NT2/D1 (cell line): ENCODE results near the gene NUTM1.

Experiments
- YY1 ChIP-seq: IDR thresholded peaks from 2 replicates; pipeline ENCODE4 v1.6.1; 2011; ENCODE audit not compliant: insufficient read length, insufficient read depth
- ZNF274 ChIP-seq: IDR thresholded peaks from 2 replicates; pipeline ENCODE4 v1.6.1; 2011; ENCODE audit warnings: mild to moderate bottlenecking, low read depth, low read length

DNA sequence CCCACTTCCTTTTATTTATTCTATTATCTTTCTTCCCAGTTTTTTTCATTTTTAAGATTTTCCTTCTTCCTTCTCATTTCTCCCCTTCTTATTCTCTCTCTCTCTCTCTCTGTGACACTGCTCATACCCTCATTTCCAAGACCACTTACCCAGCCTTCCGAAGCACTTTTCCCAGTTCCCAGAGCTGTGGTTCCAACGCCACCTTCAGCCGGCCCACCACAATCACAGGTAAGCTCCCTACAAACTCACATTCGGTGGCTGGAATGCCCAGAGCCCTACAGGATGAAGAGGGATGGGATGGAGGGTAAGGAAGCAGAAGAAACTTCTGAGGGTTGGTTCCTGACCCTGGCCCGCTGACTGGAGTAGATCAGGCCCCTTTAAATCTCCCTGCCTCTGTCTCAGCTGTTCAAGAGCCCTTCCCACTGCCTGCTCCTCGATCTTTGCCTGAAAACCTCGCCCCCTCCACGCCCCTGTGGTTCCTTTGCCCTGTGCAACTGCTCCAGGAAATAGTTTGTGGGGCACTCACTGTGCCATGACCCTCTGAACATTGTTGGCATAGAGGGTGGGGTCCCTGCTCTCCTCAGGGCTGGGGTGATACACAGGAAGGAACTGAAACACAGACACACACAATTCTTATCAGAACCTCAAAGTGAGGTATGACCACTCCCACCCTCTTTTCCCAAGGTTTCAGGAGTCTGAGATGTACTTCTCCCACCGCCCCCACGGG is 19.1 kb downstream of the NUTM1 start:
- TF ChIP-seq ZNF274, result no peak
- no peak for TF ChIP-seq YY1
